HG02884 (cell line): ENCODE data around the gene IL3.

Experiments
- ATAC-seq: cut with Tn5 transposase; IDR thresholded peaks from one replicate; pipeline ENCODE4 v1.9.1; 2021; ENCODE audit warnings: mild to moderate bottlenecking, moderate library complexity; ENCODE audit not compliant: unreplicated experiment

IL3 gene

GRCh38 chr5:132072070-132072469 lies 11.6 kb downstream of the IL3 start:
- ATAC-seq: no peak

GRCh38 chr5:132072528-132072927 lies 12.1 kb downstream of the IL3 start:
- ATAC-seq: no peak

- ATAC-seq: no peak
Observed at GRCh38 chr5:132073231-132074013, 13.0 kb downstream of the IL3 start, which contains the start of gene CSF2. Gene CSF2 (plus strand): TSS chr5:132073789. CDS start chr5:132073824, 35 bp downstream.

GRCh38 chr5:132074091-132074771 lies 13.8 kb downstream of the IL3 start:
- no peak for ATAC-seq

GRCh38 chr5:132074772-132075718 lies 14.6 kb downstream of the IL3 start:
- no peak for ATAC-seq

GRCh38 chr5:132075719-132076077 lies 15.2 kb downstream of the IL3 start:
- no peak for ATAC-seq

GRCh38 chr5:132076202-132076830 lies 15.9 kb downstream of the IL3 start:
- no peak for ATAC-seq

- no peak for ATAC-seq
Observed at GRCh38 chr5:132076983-132077382, 16.5 kb downstream of the IL3 start.

- ATAC-seq: no peak
Observed at GRCh38 chr5:132079081-132079480, 18.6 kb downstream of the IL3 start.

GRCh38 chr5:132079619-132080018 lies 19.2 kb downstream of the IL3 start:
- no peak for ATAC-seq

- ATAC-seq: no peak
Observed at GRCh38 chr5:132080595-132080994, 20.1 kb downstream of the IL3 start.

GRCh38 chr5:132081458-132081857 lies 21.0 kb downstream of the IL3 start:
- no peak for ATAC-seq

- no peak for ATAC-seq
Observed at GRCh38 chr5:132082329-132083023, 22.0 kb downstream of the IL3 start.

- no peak for ATAC-seq
Observed at GRCh38 chr5:132083071-132083678, 22.7 kb downstream of the IL3 start.

GRCh38 chr5:132085686-132086085 lies 25.2 kb downstream of the IL3 start:
- ATAC-seq: no peak

- no peak for ATAC-seq
Observed at GRCh38 chr5:132086277-132086794, 25.9 kb downstream of the IL3 start.

GRCh38 chr5:132087176-132087575 lies 26.7 kb downstream of the IL3 start:
- no peak for ATAC-seq

GRCh38 chr5:132087661-132088060 lies 27.2 kb downstream of the IL3 start:
- no peak for ATAC-seq

GRCh38 chr5:132089363-132089762 lies 28.9 kb downstream of the IL3 start:
- no peak for ATAC-seq

- ATAC-seq: no peak
Observed at GRCh38 chr5:132090107-132090506, 29.7 kb downstream of the IL3 start.
